GM12891 (cell line): ENCODE measurements around the gene SNRPD3. TPM values are rescaled to one million over a fixed set of nuclear protein-coding genes. Genes with fewer than 3 reads are reported as not detected.

ENCODE experiments used
- DNase-seq: peaks from one replicate; pipeline ENCODE4 v3.0.0; 2011; ENCODE audit warnings: low spot score; ENCODE audit not compliant: insufficient read length
- FAIRE-seq: peaks from 2 replicates; lab custom pipeline; 2011; peaks lifted over from hg19 to GRCh38; lab: Jason Lieb, UNC
- PAX5 ChIP-seq: IDR thresholded peaks from 2 replicates; pipeline ENCODE4 v1.6.1; 2011; ENCODE audit warnings: low read length, moderate library complexity, mild to moderate bottlenecking; ENCODE audit not compliant: insufficient read depth, severe bottlenecking
- POLR2A ChIP-seq: IDR thresholded peaks from 2 replicates; pipeline ENCODE4 v1.6.1; 2011; ENCODE audit warnings: low read depth, low read length, control low read depth
- POLR2AphosphoS5 ChIP-seq: IDR thresholded peaks from 2 replicates; pipeline ENCODE4 v1.6.1; 2011; ENCODE audit warnings: low read depth, low read length, control low read depth
- POU2F2 ChIP-seq: IDR thresholded peaks from 2 replicates; pipeline ENCODE4 v1.6.1; 2011; ENCODE audit warnings: low read depth, mild to moderate bottlenecking, control low read depth, low read length, moderate library complexity
- SPI1 ChIP-seq: IDR thresholded peaks from 2 replicates; pipeline ENCODE4 v1.6.1; 2011; ENCODE audit warnings: low read depth, low read length, control low read depth
- TAF1 ChIP-seq: IDR thresholded peaks from 2 replicates; pipeline ENCODE4 v1.6.1; 2011; ENCODE audit warnings: low read depth, low read length, control low read depth
- polyA plus RNA-seq: library from polyadenylated mRNA; unstranded; fragments of >200 nt; gene quantifications from one replicate; pipeline ENCODE4 v1.2.1, GENCODE V29; 2012; ENCODE audit warnings: low read depth, missing spikeins, inconsistent platforms; ENCODE audit not compliant: missing spikeins

Gene SNRPD3
- 167 TPM for polyA plus RNA-seq

- FAIRE-seq (peak; percentile 96), DNase-seq (peak; percentile 97)
- TF ChIP-seq TAF1 = peak; percentile 87
- TF ChIP-seq SPI1 = 0 out of 2 replicates have a peak, but pooled peaks have one; percentile 5
- peak; percentile 64; the same call in 1 of the 2 replicates for TF ChIP-seq POU2F2
- peak; percentile 84 for TF ChIP-seq POLR2AphosphoS5
- TF ChIP-seq POLR2A = peak; percentile 2
- no peak for TF ChIP-seq PAX5
Observed at GRCh38 chr22:24555165-24556039, at the start of gene SNRPD3. Gene SNRPD3 (plus strand): TSS chr22:24555999. CDS start chr22:24557675, 1,676 bp downstream.

GRCh38 chr22:24506802-24507438, 48.9 kb upstream of the SNRPD3 start:
- DNase-seq (no peak), FAIRE-seq (no peak)
- TF ChIP-seq SPI1 (peak; percentile 56), TAF1 (no peak), POLR2A (no peak), PAX5 (no peak)

GRCh38 chr22:24507716-24508115, 48.1 kb upstream of the SNRPD3 start:
- TF ChIP-seq POLR2A = no peak
- peak; percentile 89; the same call in 1 of the 2 replicates for TF ChIP-seq POU2F2
- no peak for TF ChIP-seq POLR2AphosphoS5
- DNase-seq (no peak), FAIRE-seq (peak; percentile 78)

GRCh38 chr22:24510637-24511625, 44.9 kb upstream of the SNRPD3 start:
- DNase-seq = no peak
- FAIRE-seq = peak; percentile 43
- no peak for TF ChIP-seq POLR2AphosphoS5
- TF ChIP-seq POU2F2 = no peak
- TF ChIP-seq SPI1 = no peak
- no peak for TF ChIP-seq PAX5
- TF ChIP-seq POLR2A = no peak

GRCh38 chr22:24512043-24512442, 43.8 kb upstream of the SNRPD3 start:
- DNase-seq = no peak
- FAIRE-seq = peak; percentile 41
- TF ChIP-seq SPI1 (peak; percentile 36; the same call in 1 of the 2 replicates), POU2F2 (no peak)

- FAIRE-seq (no peak), DNase-seq (no peak)
- TF ChIP-seq POLR2AphosphoS5 = no peak
Observed at GRCh38 chr22:24513378-24514240, 42.2 kb upstream of the SNRPD3 start.

- TF ChIP-seq TAF1 = no peak
- TF ChIP-seq SPI1 = no peak
- TF ChIP-seq POU2F2 = no peak
- no peak for TF ChIP-seq POLR2A
- no peak for TF ChIP-seq PAX5
- no peak for TF ChIP-seq POLR2AphosphoS5
- no peak for FAIRE-seq
- DNase-seq = no peak
Observed at GRCh38 chr22:24514241-24515026, 41.4 kb upstream of the SNRPD3 start.

- TF ChIP-seq SPI1 = no peak
- TF ChIP-seq TAF1 = no peak
- TF ChIP-seq POLR2A = no peak
- no peak for TF ChIP-seq POLR2AphosphoS5
- no peak for TF ChIP-seq POU2F2
- no peak for TF ChIP-seq PAX5
- DNase-seq (no peak), FAIRE-seq (no peak)
Observed at GRCh38 chr22:24515027-24515338, 40.8 kb upstream of the SNRPD3 start.

GRCh38 chr22:24516301-24516737, 39.5 kb upstream of the SNRPD3 start:
- FAIRE-seq = no peak

More at GRCh38 chr22:24516301-24516737, 39.5 kb upstream of the SNRPD3 start:
- TF ChIP-seq TAF1 = no peak
- no peak for TF ChIP-seq POLR2AphosphoS5
- no peak for TF ChIP-seq POLR2A
- TF ChIP-seq POU2F2 = no peak
- TF ChIP-seq PAX5 = no peak
- TF ChIP-seq SPI1 = no peak
- no peak for DNase-seq
